Ovary (tissue), 3 donors: Measurements from ENCODE around the gene LGALS13.

Source experiments
- CTCF ChIP-seq, 3 donors: fragments of 450-650 bp in 2 of 3; fragments of 200-600 bp in 1 of 3; IDR thresholded peaks; one replicate each; pipeline versions ENCODE4 v1.5.1 to v1.8.0; 2016 to 2022; ENCODE audit warnings: antibody characterized with exemption in 3 of 3, mild to moderate bottlenecking in 1 of 3
- EP300 ChIP-seq: sonication (generic); formaldehyde crosslinking; IDR thresholded peaks from one replicate; pipeline ENCODE4 v1.6.1; 2017; ENCODE audit warnings: antibody characterized with exemption
- POLR2A ChIP-seq: fragments of 450-650 bp; IDR thresholded peaks from one replicate; pipeline ENCODE4 v1.6.1; 2017; ENCODE audit warnings: antibody characterized with exemption, mild to moderate bottlenecking, moderate library complexity
- donor health status: DM: no; HTN: no; CAD: no.

- TF ChIP-seq POLR2A: no peak
- TF ChIP-seq CTCF (IDR thresholded peaks at IDR 0.05): no peak
- no peak for TF ChIP-seq EP300
Measured at GRCh38 chr19:39592381-39592780, 9.9 kb upstream of the LGALS13 start.
